Measurements from ENCODE around the gene MAGEB6B. TPM values are rescaled to one million over a fixed set of nuclear protein-coding genes. Genes with fewer than 3 reads are reported as not detected.

MAGEB6B gene, protein sequence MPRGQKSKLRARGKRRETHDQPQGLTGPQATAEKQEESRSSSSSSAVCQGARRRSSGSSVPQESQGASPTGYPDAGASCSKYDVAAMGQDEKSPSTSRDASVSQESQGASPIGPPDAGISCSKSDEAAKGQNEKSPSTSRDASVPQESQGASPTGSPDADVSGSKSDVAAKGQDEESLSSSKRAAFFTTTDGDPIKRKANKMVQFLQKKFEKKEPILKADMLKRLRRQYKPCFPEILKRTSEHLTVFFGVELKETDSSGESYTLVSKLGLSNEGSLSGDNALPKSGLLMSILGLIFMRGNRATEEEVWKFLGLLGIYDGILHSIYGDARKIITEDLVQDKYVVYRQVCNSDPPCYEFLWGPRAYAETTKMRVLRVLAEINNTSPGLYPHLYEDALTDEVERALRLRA
- total RNA-seq (2014; rRNA removed; shearing (Covaris generic)) (not detected in 2 replicates), total RNA-seq (2022) (not detected in 2 replicates), Bru-seq, nascent RNA (not detected), BruChase-seq, experiment 1, labeled RNA remaining after a 6-hour chase (not detected), BruChase-seq, experiment 2, labeled RNA remaining after a 2-hour chase (not detected)
- long read RNA-seq = 0 reads

DNA sequence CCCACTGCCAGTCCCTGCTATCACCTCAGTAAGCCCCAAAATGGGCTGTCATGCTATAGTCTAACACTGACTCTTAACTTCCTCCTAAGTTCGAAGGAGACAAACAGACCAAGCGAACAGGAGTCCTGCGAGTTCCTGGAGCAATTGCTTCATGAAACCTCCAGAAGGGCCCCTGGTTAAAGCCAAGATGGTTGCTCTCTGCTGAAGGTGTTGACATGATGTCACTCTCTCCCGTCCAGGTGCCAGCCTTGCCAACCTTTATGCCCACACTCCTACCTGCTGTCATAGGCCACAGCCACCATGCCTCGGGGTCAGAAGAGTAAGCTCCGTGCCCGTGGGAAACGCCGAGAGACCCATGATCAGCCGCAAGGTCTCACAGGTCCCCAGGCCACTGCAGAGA lies at the start of gene MAGEB6B:
MAGEB6B (plus strand) TSS at position 301 of the 400 bp plus-strand sequence; CDS start at position 301, 0 bp downstream.
- no peaks in the 10 kb centered on the region for H3K9me3 ChIP-seq (ENCODE audit: low read length)
- no peak within 1 kb of the TSS for H3K27ac ChIP-seq (ENCODE audit: low read depth, low read length, poor library complexity, severe bottlenecking)
- TF ChIP-seq, protein P1, sequence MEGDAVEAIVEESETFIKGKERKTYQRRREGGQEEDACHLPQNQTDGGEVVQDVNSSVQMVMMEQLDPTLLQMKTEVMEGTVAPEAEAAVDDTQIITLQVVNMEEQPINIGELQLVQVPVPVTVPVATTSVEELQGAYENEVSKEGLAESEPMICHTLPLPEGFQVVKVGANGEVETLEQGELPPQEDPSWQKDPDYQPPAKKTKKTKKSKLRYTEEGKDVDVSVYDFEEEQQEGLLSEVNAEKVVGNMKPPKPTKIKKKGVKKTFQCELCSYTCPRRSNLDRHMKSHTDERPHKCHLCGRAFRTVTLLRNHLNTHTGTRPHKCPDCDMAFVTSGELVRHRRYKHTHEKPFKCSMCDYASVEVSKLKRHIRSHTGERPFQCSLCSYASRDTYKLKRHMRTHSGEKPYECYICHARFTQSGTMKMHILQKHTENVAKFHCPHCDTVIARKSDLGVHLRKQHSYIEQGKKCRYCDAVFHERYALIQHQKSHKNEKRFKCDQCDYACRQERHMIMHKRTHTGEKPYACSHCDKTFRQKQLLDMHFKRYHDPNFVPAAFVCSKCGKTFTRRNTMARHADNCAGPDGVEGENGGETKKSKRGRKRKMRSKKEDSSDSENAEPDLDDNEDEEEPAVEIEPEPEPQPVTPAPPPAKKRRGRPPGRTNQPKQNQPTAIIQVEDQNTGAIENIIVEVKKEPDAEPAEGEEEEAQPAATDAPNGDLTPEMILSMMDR (conservative IDR thresholded peaks at IDR 0.05; ENCODE audit: low read length) = no peak
- no peak for TF ChIP-seq EZH2phosphoT487 (IDR thresholded peaks at IDR 0.05; ENCODE audit: borderline replicate concordance, low read depth, low read length)
- no peak within 1 kb of the TSS for H3K4me2 ChIP-seq (ENCODE audit: low read length)
- POLR2A ChIA-PET = no interaction called here
- H3K36me3 ChIP-seq (ENCODE audit: insufficient read depth, low read length) = no peaks in the 10 kb centered on the region
- H2AFZ ChIP-seq (ENCODE audit: low read length) = no peak within 1 kb of the TSS
- H3K4me1 ChIP-seq (ENCODE audit: insufficient read depth, low read length, poor library complexity, severe bottlenecking) = no peaks in the 10 kb centered on the region
- no peaks in the 10 kb centered on the region for H3K79me2 ChIP-seq (ENCODE audit: insufficient read depth, low read depth, low read length)
- BruUV-seq (replicated peaks) = no TSS peak
- no peaks in the 10 kb centered on the region for H3K9me2 ChIP-seq (ENCODE audit: insufficient read depth, low read length)
- no peaks in the 10 kb centered on the region for H4K20me1 ChIP-seq (ENCODE audit: insufficient read depth, low read length)
- no peak for DNase-seq (ENCODE audit: low spot score)
- intact Hi-C loops (cut with micrococcal nuclease; ENCODE audit: unreplicated experiment) = no loop called here
- CTCF ChIA-PET (ENCODE audit: unreplicated experiment) = no interaction called here
- no peak within 1 kb of the TSS for H3K4me3 ChIP-seq (ENCODE audit: low read depth, low read length, poor library complexity, severe bottlenecking)

DNA sequence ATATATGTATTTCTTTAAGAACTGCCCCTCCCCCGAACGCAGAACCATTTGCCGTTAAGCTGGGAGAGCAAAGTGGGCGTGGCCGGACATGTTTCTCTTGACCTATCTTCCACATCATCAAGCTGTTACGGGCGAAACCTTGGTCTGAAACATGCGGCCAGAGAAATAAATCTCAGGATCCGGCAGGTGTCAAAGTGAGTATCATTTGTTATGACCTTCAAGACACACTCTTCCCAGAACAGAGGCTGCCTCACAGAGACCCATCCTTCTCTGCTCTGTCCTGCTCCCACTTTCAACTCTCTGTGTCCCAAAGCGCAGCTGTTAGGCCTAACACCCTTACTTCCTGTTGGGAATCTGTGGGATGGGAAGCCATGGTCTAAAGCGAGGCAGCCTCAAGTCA lies 22.1 kb upstream of the MAGEB6B start, which contains the start of gene MAGEB18:
MAGEB18 (plus strand) TSS at position 70 of the 400 bp plus-strand sequence. CDS start 643 bp downstream, outside the sequence.
- Histone ChIP-seq H3K4me3 (ENCODE audit: low read depth, low read length, poor library complexity, severe bottlenecking) (no peak within 1 kb of the TSS), H2AFZ (ENCODE audit: low read length) (no peak within 1 kb of the TSS), H3K27ac (ENCODE audit: low read depth, low read length, poor library complexity, severe bottlenecking) (no peak within 1 kb of the TSS), H3K36me3 (ENCODE audit: insufficient read depth, low read length) (no peaks in the 10 kb centered on the region), H3K4me2 (ENCODE audit: low read length) (no peak within 1 kb of the TSS), H3K9me2 (ENCODE audit: insufficient read depth, low read length) (no peaks in the 10 kb centered on the region), H3K9me3 (ENCODE audit: low read length) (no peaks in the 10 kb centered on the region), H3K4me1 (ENCODE audit: insufficient read depth, low read length, poor library complexity, severe bottlenecking) (no peaks in the 10 kb centered on the region), H4K20me1 (ENCODE audit: insufficient read depth, low read length) (no peaks in the 10 kb centered on the region), H3K79me2 (ENCODE audit: insufficient read depth, low read depth, low read length) (no peaks in the 10 kb centered on the region)
- no peak for DNase-seq (ENCODE audit: low spot score)
- ChIA-PET POLR2A (no interaction called here), CTCF (ENCODE audit: unreplicated experiment) (no interaction called here)
- no TSS peak for BruUV-seq (replicated peaks)
- TF ChIP-seq, protein P1 (conservative IDR thresholded peaks at IDR 0.05; ENCODE audit: low read length) = no peak
- TF ChIP-seq EZH2phosphoT487 (IDR thresholded peaks at IDR 0.05; ENCODE audit: borderline replicate concordance, low read depth, low read length) = no peak
- intact Hi-C loops (cut with micrococcal nuclease; ENCODE audit: unreplicated experiment) = no loop called here

DNA sequence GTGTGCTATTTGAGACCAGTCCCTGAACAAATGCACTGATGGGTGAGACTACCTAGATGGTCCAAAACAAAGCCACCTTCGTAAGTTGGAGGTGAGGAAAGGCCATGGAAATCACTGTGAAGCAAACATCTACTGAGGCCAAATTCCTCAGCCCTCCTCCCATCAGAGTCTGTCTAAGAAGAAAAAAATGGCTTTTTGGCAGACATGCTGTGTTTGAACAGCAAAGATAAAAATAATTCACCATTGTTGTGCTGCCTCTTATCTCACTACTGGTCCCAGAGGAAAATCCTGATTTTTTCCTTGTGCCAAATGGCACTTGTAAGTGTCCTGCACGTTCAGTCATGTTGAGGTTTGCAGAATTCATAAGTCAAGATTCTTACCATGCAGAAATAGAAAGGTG lies 14.4 kb upstream of the MAGEB6B start:
- no peaks in the 10 kb centered on the region for H3K9me2 ChIP-seq (ENCODE audit: insufficient read depth, low read length)
- no peaks in the 10 kb centered on the region for H4K20me1 ChIP-seq (ENCODE audit: insufficient read depth, low read length)
- no peak overlapping the region for H3K27ac ChIP-seq (ENCODE audit: low read depth, low read length, poor library complexity, severe bottlenecking)
- no peak overlapping the region for H2AFZ ChIP-seq (ENCODE audit: low read length)
- H3K4me2 ChIP-seq (ENCODE audit: low read length) = no peak overlapping the region
- BruUV-seq (replicated peaks) = no TSS peak
- no peak for DNase-seq (ENCODE audit: low spot score)
- CTCF ChIA-PET (ENCODE audit: unreplicated experiment) = no interaction called here
- POLR2A ChIA-PET = no interaction called here
- no peak overlapping the region for H3K4me3 ChIP-seq (ENCODE audit: low read depth, low read length, poor library complexity, severe bottlenecking)
- H3K9me3 ChIP-seq (ENCODE audit: low read length) = no peaks in the 10 kb centered on the region
- H3K36me3 ChIP-seq (ENCODE audit: insufficient read depth, low read length) = no peaks in the 10 kb centered on the region
- H3K79me2 ChIP-seq (ENCODE audit: insufficient read depth, low read depth, low read length) = no peaks in the 10 kb centered on the region
- H3K4me1 ChIP-seq (ENCODE audit: insufficient read depth, low read length, poor library complexity, severe bottlenecking) = no peaks in the 10 kb centered on the region
- intact Hi-C loops (cut with micrococcal nuclease; ENCODE audit: unreplicated experiment) = no loop called here
- TF ChIP-seq, protein P1 (conservative IDR thresholded peaks at IDR 0.05; ENCODE audit: low read length) = no peak
- TF ChIP-seq EZH2phosphoT487 (IDR thresholded peaks at IDR 0.05; ENCODE audit: borderline replicate concordance, low read depth, low read length) = no peak
